Endothelial cell of umbilical vein (primary cell): ENCODE results near the gene CTNND2. TPM values are rescaled to one million over a fixed set of nuclear protein-coding genes. Genes with fewer than 3 reads are reported as not detected.

ENCODE experiments used
- BruUV-seq: library from RNA; stranded (reverse); fragments of 400-500 nt; replicated peaks from 2 replicates; lab custom pipeline; 2021; lab: Mats Ljungman, UMichigan
- CTCF ChIA-PET: fragments of 300-600, 350-600 bp; sonication (Branson Sonifier 250); formaldehyde crosslinking; loops from one replicate; lab custom pipeline; 2021; ENCODE audit warnings: antibody characterized with exemption, inconsistent platforms; lab: Charles Lee
- POLR2A ChIA-PET: fragments of 300-600, 350-600 bp; sonication (Branson Sonifier 250); formaldehyde crosslinking; loops from one replicate; lab custom pipeline; 2021; ENCODE audit warnings: antibody characterized with exemption, inconsistent platforms; lab: Charles Lee
- DNase-seq: peaks from one replicate; pipeline ENCODE4 v3.0.0-alpha.2; 2011; ENCODE audit warnings: low read depth, low spot score
- FAIRE-seq: peaks from 2 replicates; lab custom pipeline; 2011; peaks lifted over from hg19 to GRCh38; lab: Jason Lieb, UNC
- H2AFZ ChIP-seq: 2 replicates; pipeline ENCODE4 v1.6.0; 2012; ENCODE audit warnings: low read depth, low read length, control low read depth, inconsistent platforms
- H3K27ac ChIP-seq: 2 replicates; pipeline ENCODE4 v1.5.1; 2011; ENCODE audit warnings: low read depth, mild to moderate bottlenecking, control low read depth, low read length, moderate library complexity; ENCODE audit not compliant: insufficient read depth
- H3K27me3 ChIP-seq, 2 experiments: 2 replicates each; pipeline versions ENCODE4 v1.6.0 to v1.6.1; 2011; ENCODE audit warnings: low read length in 2 of 2, mixed read lengths in 1 of 2; ENCODE audit not compliant: control insufficient read depth in 2 of 2, insufficient read depth in 2 of 2
- H3K36me3 ChIP-seq, 2 experiments: 2 replicates in 1 of 2; 3 replicates in 1 of 2; pipeline ENCODE4 v1.5.1; 2011; ENCODE audit warnings: low read length in 2 of 2, mild to moderate bottlenecking in 1 of 2, moderate library complexity in 1 of 2; ENCODE audit not compliant: control insufficient read depth in 2 of 2, insufficient read depth in 2 of 2; ENCODE audit errors: extremely low read depth in 1 of 2
- H3K4me1 ChIP-seq: 3 replicates; pipeline ENCODE4 v1.5.1; 2011; ENCODE audit warnings: mild to moderate bottlenecking, low read length; ENCODE audit not compliant: control insufficient read depth, insufficient read depth; ENCODE audit errors: extremely low read depth
- H3K4me2 ChIP-seq: 2 replicates; pipeline ENCODE4 v1.6.1; 2011; ENCODE audit warnings: low read length, control low read depth, mixed read lengths; ENCODE audit not compliant: insufficient read depth
- H3K4me3 ChIP-seq, 3 experiments: fragments of 200-600 bp in 1 of 3; sonication (generic), shearing (Covaris generic) in 1 of 3; replicated peaks in 1 of 3; 2 replicates each; pipeline ENCODE4 v1.5.1; 2011 to 2016; ENCODE audit warnings: control low read depth in 3 of 3, low read length in 3 of 3, mild to moderate bottlenecking in 2 of 3, inconsistent platforms in 1 of 3, low read depth in 1 of 3, moderate library complexity in 1 of 3; ENCODE audit not compliant: insufficient read depth in 1 of 3
- H3K79me2 ChIP-seq: 2 replicates; pipeline ENCODE4 v1.6.0; 2012; ENCODE audit warnings: low read length, inconsistent platforms; ENCODE audit not compliant: control insufficient read depth, insufficient read depth
- H3K9ac ChIP-seq: replicated peaks from 2 replicates; pipeline ENCODE3; 2011; ENCODE audit warnings: low read length, control low read depth; ENCODE audit not compliant: insufficient read depth; ENCODE audit errors: extremely low read depth
- H3K9me1 ChIP-seq: replicated peaks from 3 replicates; pipeline ENCODE4 v1.6.0; 2011; ENCODE audit warnings: mild to moderate bottlenecking, low read length; ENCODE audit not compliant: control insufficient read depth, insufficient read depth; ENCODE audit errors: extremely low read depth
- H3K9me3 ChIP-seq: replicated peaks from 2 replicates; pipeline ENCODE4 v1.5.1; 2012; ENCODE audit warnings: low read length, inconsistent platforms; ENCODE audit not compliant: control insufficient read depth, insufficient read depth
- H4K20me1 ChIP-seq: replicated peaks from 2 replicates; pipeline ENCODE3; 2011; ENCODE audit warnings: mild to moderate bottlenecking, low read length; ENCODE audit not compliant: control insufficient read depth, insufficient read depth; ENCODE audit errors: extremely low read depth
- CTCF ChIP-seq, 2 donors: IDR thresholded peaks; 1 replicate in 1 of 2; 2 replicates in 1 of 2; pipeline ENCODE4 v1.5.1; 2011; ENCODE audit warnings: low read length in 2 of 2, mild to moderate bottlenecking in 2 of 2, moderate library complexity in 2 of 2, control low read depth in 1 of 2, inconsistent platforms in 1 of 2, low read depth in 1 of 2; ENCODE audit not compliant: insufficient read depth in 1 of 2; ENCODE audit errors: extremely low read depth in 1 of 2
- EZH2 ChIP-seq: IDR thresholded peaks from 2 replicates; pipeline ENCODE4 v1.6.1; 2012; ENCODE audit warnings: borderline replicate concordance, low read depth, mild to moderate bottlenecking, moderate library complexity, low read length, inconsistent platforms; ENCODE audit not compliant: severe bottlenecking
- FOS ChIP-seq: IDR thresholded peaks from 2 replicates; pipeline ENCODE4 v1.6.1; 2011; ENCODE audit warnings: mild to moderate bottlenecking, low read length, moderate library complexity, borderline replicate concordance; ENCODE audit not compliant: insufficient read depth
- GATA2 ChIP-seq: IDR thresholded peaks from 2 replicates; pipeline ENCODE4 v1.7.0; 2011; ENCODE audit warnings: low read depth, mild to moderate bottlenecking, moderate library complexity, mixed read lengths, low read length; ENCODE audit not compliant: insufficient read length, insufficient read depth
- JUN ChIP-seq: IDR thresholded peaks from 2 replicates; pipeline ENCODE4 v1.6.1; 2011; ENCODE audit warnings: borderline replicate concordance, low read depth; ENCODE audit not compliant: insufficient read length, insufficient read depth
- MYC ChIP-seq: IDR thresholded peaks from one replicate; pipeline ENCODE4 v1.6.1; 2011; ENCODE audit warnings: mild to moderate bottlenecking, low read depth, low read length
- POLR2A ChIP-seq: IDR thresholded peaks from 2 replicates; pipeline ENCODE4 v1.6.1; 2012; ENCODE audit warnings: low read depth, mild to moderate bottlenecking, control low read depth, low read length
- POLR2AphosphoS5 ChIP-seq: IDR thresholded peaks from 2 replicates; pipeline ENCODE4 v1.6.1; 2012; ENCODE audit warnings: low read depth, mild to moderate bottlenecking, control low read depth, low read length, moderate library complexity; ENCODE audit not compliant: insufficient read depth
- dilution Hi-C: fragments of 300-500 bp; cut with MboI; formaldehyde crosslinking; loops from one replicate; pipeline ENCODE4 v1.15.0; 2019; ENCODE audit warnings: low sequenced_read_pairs; ENCODE audit not compliant: extremely low pct_ligation_motif_present
- intact Hi-C: fragments of 100-400 bp; cut with micrococcal nuclease; formaldehyde crosslinking; loops from one replicate; pipeline ENCODE4 v1.10.0; 2022
- polyA plus RNA-seq, 4 experiments: library from polyadenylated mRNA; depleted of rRNA in 3 of 4; stranded (reverse) in 3 of 4; unstranded in 1 of 4; fragments of >200 nt; gene quantifications; 2 replicates each; pipeline versions ENCODE4 v1.2.1 to v1.2.3, GENCODE V29; 2011 to 2012; ENCODE audit warnings: missing spikeins in 1 of 4
- total RNA-seq: library from RNA; stranded (reverse); gene quantifications from 2 replicates; pipeline ENCODE4 v1.2.3, GENCODE V29; 2021
- TF ChIP-seq, protein P1 (sequence below): IDR thresholded peaks from 2 replicates; pipeline ENCODE4 v1.6.1; 2011; ENCODE audit not compliant: insufficient read depth, insufficient read length

The CTNND2 gene
- total and polyA plus RNA-seq, 2 donors (not counting 3 experiments of a cell fraction or from before 2014, with no cell fraction given): not detected

DNA sequence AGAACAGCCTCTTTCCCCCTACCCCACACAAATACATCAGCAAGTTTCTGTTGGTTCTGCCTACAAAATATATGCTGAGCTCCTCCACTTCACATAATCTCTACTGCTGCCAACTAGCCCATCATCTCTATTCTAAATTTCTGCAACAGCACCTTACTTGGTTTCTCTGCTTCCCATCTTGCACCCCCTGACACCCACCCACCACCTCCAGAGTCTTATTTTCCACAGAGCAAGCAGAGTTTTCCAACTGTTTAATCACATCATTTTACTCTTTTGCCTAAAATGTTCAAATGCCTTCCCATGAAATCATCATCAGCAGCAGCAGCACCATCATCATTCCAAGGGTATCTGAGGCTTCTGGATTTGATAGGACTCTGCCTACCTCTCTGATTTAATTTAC, 295.7 kb downstream of the CTNND2 start:
- Histone ChIP-seq H2AFZ (no peak overlapping the region), H3K9ac (no peak overlapping the region), H3K4me3 (no peak overlapping the region), H3K9me1 (no peaks in the 10 kb centered on the region), H3K9me3 (peaks cover 4% of the 10 kb centered on the region), H3K4me2 (no peak overlapping the region), H3K4me1 (no peaks in the 10 kb centered on the region), H3K79me2 (no peaks in the 10 kb centered on the region), H3K27ac (no peak overlapping the region), H3K27me3 (no peaks in the 10 kb centered on the region), H3K36me3 (no peaks in the 10 kb centered on the region), H4K20me1 (no peaks in the 10 kb centered on the region)
- no TSS peak for BruUV-seq
- intact Hi-C loops: no loop called here
- DNase-seq (no peak), FAIRE-seq (no peak)
- ChIA-PET CTCF (no interaction called here), POLR2A (no interaction called here)
- dilution Hi-C loops: no loop called here
- TF ChIP-seq JUN (no peak), POLR2A (no peak), GATA2 (no peak), MYC (no peak), FOS (no peak), CTCF (IDR thresholded peaks at IDR 0.05; ENCODE audit: extremely low read depth in 1 of 2, insufficient read depth in 1 of 2, low read depth in 1 of 2, low read length in 2 of 2) (no peak), POLR2AphosphoS5 (no peak), EZH2 (no peak)
- TF ChIP-seq, protein P1, sequence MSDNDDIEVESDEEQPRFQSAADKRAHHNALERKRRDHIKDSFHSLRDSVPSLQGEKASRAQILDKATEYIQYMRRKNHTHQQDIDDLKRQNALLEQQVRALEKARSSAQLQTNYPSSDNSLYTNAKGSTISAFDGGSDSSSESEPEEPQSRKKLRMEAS: no peak
